PC-9 (cell line): ENCODE data around the gene ABL1. TPM values are rescaled to one million over a fixed set of nuclear protein-coding genes. Genes with fewer than 3 reads are reported as not detected.
"Not testable (repeated sequence)": the region's sequence is repeated elsewhere in the genome, so short reads cannot be mapped to it uniquely, and the experiment has no call there.

ENCODE experiments used
- BruUV-seq: library from RNA; stranded (reverse); fragments of 400-500 nt; replicated peaks from 2 replicates; lab custom pipeline; 2021; lab: Mats Ljungman, UMichigan
- CTCF ChIA-PET: fragments of 300-600 bp; sonication (Branson Sonifier 250); formaldehyde crosslinking; loops from one replicate; lab custom pipeline; 2022; ENCODE audit warnings: antibody characterized with exemption; lab: Charles Lee
- POLR2A ChIA-PET: fragments of 300-600 bp; sonication (Branson Sonifier 250); formaldehyde crosslinking; loops from one replicate; lab custom pipeline; 2022; ENCODE audit warnings: antibody characterized with exemption; ENCODE audit not compliant: unreplicated experiment; lab: Charles Lee
- DNase-seq, 2 experiments: peaks; one replicate each; pipeline versions ENCODE4 v3.0.0 to v3.0.0-alpha.2; 2015 to 2022; ENCODE audit warnings: mixed read lengths in 1 of 2
- H2AFZ ChIP-seq: fragments of 200-600 bp; sonication (generic); 2 replicates; pipeline ENCODE4 v1.8.1; 2017; ENCODE audit warnings: antibody characterized with exemption
- H3F3A ChIP-seq: fragments of 200-600 bp; sonication (generic); 2 replicates; pipeline ENCODE4 v1.8.1; 2017; ENCODE audit warnings: antibody characterized with exemption, mild to moderate bottlenecking, low read depth; ENCODE audit not compliant: insufficient read depth
- H3K27ac ChIP-seq: fragments of 200-600 bp; sonication (generic); 2 replicates; pipeline ENCODE4 v1.6.1; 2016; ENCODE audit warnings: mixed run types
- H3K27me3 ChIP-seq: fragments of 200-600 bp; sonication (generic); 2 replicates; pipeline ENCODE4 v1.6.1; 2016; ENCODE audit warnings: low read depth, mixed run types; ENCODE audit not compliant: insufficient read depth
- H3K36me3 ChIP-seq: fragments of 200-600 bp; sonication (generic); 2 replicates; pipeline ENCODE4 v1.6.1; 2016; ENCODE audit warnings: low read depth, mixed run types
- H3K4me1 ChIP-seq: fragments of 200-600 bp; sonication (generic); replicated peaks from 2 replicates; pipeline ENCODE4 v1.6.1; 2016; ENCODE audit warnings: mixed run types; ENCODE audit not compliant: insufficient read depth
- H3K4me2 ChIP-seq: fragments of 200-600 bp; sonication (generic); 2 replicates; pipeline ENCODE4 v1.6.1; 2017; ENCODE audit warnings: mixed run types
- H3K4me3 ChIP-seq: fragments of 200-600 bp; sonication (generic); 2 replicates; pipeline ENCODE4 v1.6.1; 2016; ENCODE audit warnings: mixed run types
- H3K79me2 ChIP-seq: fragments of 200-600 bp; sonication (generic); 2 replicates; pipeline ENCODE4 v1.6.1; 2017; ENCODE audit warnings: low read depth, mixed run types
- H3K9me2 ChIP-seq: fragments of 200-600 bp; sonication (generic); 2 replicates; pipeline ENCODE4 v1.8.1; 2017; ENCODE audit warnings: mild to moderate bottlenecking; ENCODE audit not compliant: insufficient read depth
- H3K9me3 ChIP-seq: fragments of 200-600 bp; sonication (generic); 2 replicates; pipeline ENCODE4 v1.8.1; 2016; ENCODE audit warnings: low read depth; ENCODE audit not compliant: insufficient read depth
- H4K20me1 ChIP-seq: fragments of 200-600 bp; sonication (generic); 2 replicates; pipeline ENCODE4 v1.8.1; 2017; ENCODE audit not compliant: insufficient read depth
- CTCF ChIP-seq: fragments of 200-600 bp; sonication (generic); conservative IDR thresholded peaks from 2 replicates; pipeline ENCODE4 v1.6.1; 2017; ENCODE audit warnings: mixed run types, antibody characterized with exemption, mild to moderate bottlenecking, moderate library complexity
- EZH2 ChIP-seq: fragments of 200-600 bp; sonication (generic); IDR thresholded peaks from 2 replicates; pipeline ENCODE4 v1.8.0; 2017; ENCODE audit warnings: antibody characterized with exemption, low read depth
- intact Hi-C: fragments of 100-400 bp; cut with micrococcal nuclease; formaldehyde crosslinking; loops from one replicate; pipeline ENCODE4 v1.10.0; 2022; ENCODE audit not compliant: unreplicated experiment
- total RNA-seq: library from RNA; stranded (reverse); gene quantifications from 2 replicates; pipeline ENCODE4 v1.2.3, GENCODE V29; 2021

Gene ABL1
- total RNA-seq, 1 experiment from 2014 or later: 54.8 TPM

DNA sequence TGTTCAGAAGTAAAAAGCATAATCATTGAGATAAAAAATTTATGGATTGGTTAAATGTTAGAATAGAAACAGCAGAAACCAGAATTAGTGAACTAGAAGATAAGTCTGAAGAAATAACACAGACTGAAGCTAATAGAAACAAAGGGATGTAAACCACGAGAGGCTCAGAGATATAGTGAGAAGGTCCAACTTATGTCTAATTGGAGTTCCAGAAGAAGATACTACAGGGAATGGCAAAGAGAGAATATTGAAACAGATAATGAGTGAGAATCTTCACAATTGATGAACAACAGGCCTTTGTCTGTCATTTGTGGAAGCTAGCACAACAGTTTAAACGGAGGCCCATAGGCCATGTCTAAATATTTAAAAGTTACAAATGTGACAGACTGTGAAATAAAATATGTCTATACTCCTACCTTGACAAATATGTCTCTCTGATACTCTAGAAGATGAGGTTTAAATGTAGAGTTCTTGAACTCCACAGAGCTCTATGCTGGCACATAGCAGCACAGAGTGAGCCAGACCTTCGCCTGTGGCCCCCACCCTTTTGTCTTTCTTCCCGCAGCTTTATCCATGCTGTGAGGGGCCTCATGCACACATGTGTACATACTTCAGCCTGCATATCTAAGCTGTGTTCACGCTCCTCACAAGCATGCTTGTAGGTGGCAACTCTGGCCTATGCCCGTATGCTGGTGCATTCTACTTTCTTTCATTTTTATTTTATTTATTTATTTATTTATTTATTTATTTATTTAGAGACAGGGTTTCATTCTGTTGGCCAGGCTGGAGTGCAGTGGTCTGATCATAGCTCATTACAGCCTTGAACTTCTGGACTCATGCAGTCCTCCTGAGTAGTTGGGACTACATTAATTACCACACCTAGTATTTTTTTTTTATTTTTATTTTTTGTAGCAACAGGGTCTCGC is 45.0 kb upstream of the ABL1 start:
- no peaks in the 10 kb centered on the region for H3K4me1 ChIP-seq
- H3K27ac ChIP-seq: no peak overlapping the region
- H3F3A ChIP-seq: no peaks in the 10 kb centered on the region
- no peaks in the 10 kb centered on the region; the same call in 1 of the 2 replicates for H4K20me1 ChIP-seq
- CTCF ChIA-PET: no interaction called here
- H2AFZ ChIP-seq: no peak overlapping the region
- POLR2A ChIA-PET: no interaction called here
- H3K9me2 ChIP-seq: no peaks in the 10 kb centered on the region
- H3K4me2 ChIP-seq: no peak overlapping the region
- intact Hi-C loops: no loop called here
- no peaks in the 10 kb centered on the region; the same call in 1 of the 2 replicates for H3K36me3 ChIP-seq
- no TSS peak for BruUV-seq
- no peak overlapping the region for H3K4me3 ChIP-seq
- H3K9me3 ChIP-seq: peaks cover 14% of the 10 kb centered on the region
- H3K27me3 ChIP-seq: no peaks in the 10 kb centered on the region
- no peak for DNase-seq
- 0 out of 2 replicates have a peak, but pooled peaks cover 4% of the 10 kb centered on the region for H3K79me2 ChIP-seq
- no peak for TF ChIP-seq CTCF
- no peak for TF ChIP-seq EZH2

GRCh38 chr9:130791303-130791894 is 43.7 kb upstream of the ABL1 start:
- H3K4me1 ChIP-seq: no peaks in the 10 kb centered on the region
- no peak for DNase-seq
- H3F3A ChIP-seq: no peaks in the 10 kb centered on the region
- H4K20me1 ChIP-seq: no peaks in the 10 kb centered on the region
- no peaks in the 10 kb centered on the region; the same call in 1 of the 2 replicates for H3K36me3 ChIP-seq
- H3K4me3 ChIP-seq: no peak overlapping the region
- intact Hi-C loops: no loop called here
- 0 out of 2 replicates have a peak, but pooled peaks cover 4% of the 10 kb centered on the region for H3K79me2 ChIP-seq
- peaks cover 14% of the 10 kb centered on the region for H3K9me3 ChIP-seq
- BruUV-seq: no TSS peak
- TF ChIP-seq CTCF: no peak
- TF ChIP-seq EZH2: no peak
- POLR2A ChIA-PET: no interaction called here
- no peaks in the 10 kb centered on the region for H3K27me3 ChIP-seq
- CTCF ChIA-PET: no interaction called here
- H3K9me2 ChIP-seq: no peaks in the 10 kb centered on the region
- H3K27ac ChIP-seq: no peak overlapping the region
- H2AFZ ChIP-seq: no peak overlapping the region
- H3K4me2 ChIP-seq: no peak overlapping the region

DNA sequence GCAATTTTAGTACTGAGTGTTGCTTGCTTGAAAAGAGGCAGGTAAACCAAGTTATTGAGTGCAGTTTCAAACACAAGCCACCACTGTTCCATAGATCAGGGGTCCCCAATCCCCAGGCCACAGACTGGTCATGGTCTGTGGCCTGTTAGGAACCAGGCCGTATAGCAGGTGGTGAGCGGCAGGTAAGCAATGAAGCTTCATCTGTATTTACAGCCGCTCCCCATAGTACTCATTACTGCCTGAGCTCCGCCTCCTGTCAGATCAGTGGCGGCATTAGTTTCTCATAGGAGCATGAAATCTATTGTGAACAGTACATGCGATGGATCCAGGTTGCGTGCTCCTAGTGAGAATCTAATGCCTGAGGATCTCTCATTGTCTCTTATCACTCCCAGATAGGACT is 41.5 kb upstream of the ABL1 start:
- H3K9me3 ChIP-seq: peaks cover 13% of the 10 kb centered on the region
- DNase-seq: no peak
- no peak overlapping the region for H2AFZ ChIP-seq
- no peak overlapping the region for H3K27ac ChIP-seq
- no peak overlapping the region for H3K4me3 ChIP-seq
- TF ChIP-seq EZH2 (no peak), CTCF (no peak)
- no peaks in the 10 kb centered on the region for H3F3A ChIP-seq
- no peaks in the 10 kb centered on the region for H3K27me3 ChIP-seq
- no TSS peak for BruUV-seq
- 0 out of 2 replicates have a peak, but pooled peaks cover 4% of the 10 kb centered on the region for H3K79me2 ChIP-seq
- POLR2A ChIA-PET: interaction anchor here (0.7 kb wide), 1 partner anchor 50 kb away, joined by 3 read pairs; no protein-coding TSS in a partner anchor
- H3K4me2 ChIP-seq: no peak overlapping the region
- CTCF ChIA-PET: no interaction called here
- H3K4me1 ChIP-seq: no peaks in the 10 kb centered on the region
- intact Hi-C loops: no loop called here
- no peaks in the 10 kb centered on the region for H4K20me1 ChIP-seq
- H3K36me3 ChIP-seq: no peaks in the 10 kb centered on the region; the same call in 1 of the 2 replicates
- no peaks in the 10 kb centered on the region for H3K9me2 ChIP-seq

GRCh38 chr9:130794021-130794420 is 41.0 kb upstream of the ABL1 start:
- intact Hi-C loops, H3K4me1 ChIP-seq: not testable (repeated sequence)

GRCh38 chr9:130794423-130794822 is 40.6 kb upstream of the ABL1 start:
- H3K36me3 ChIP-seq, H2AFZ ChIP-seq, DNase-seq, H3K4me2 ChIP-seq, CTCF ChIA-PET, H3K27me3 ChIP-seq, H3K27ac ChIP-seq, H3F3A ChIP-seq, intact Hi-C loops, H3K4me3 ChIP-seq, H3K79me2 ChIP-seq, H3K9me2 ChIP-seq, H3K9me3 ChIP-seq, BruUV-seq, H3K4me1 ChIP-seq, H4K20me1 ChIP-seq: not testable (repeated sequence)
- POLR2A ChIA-PET: interaction anchor here (0.7 kb wide), 1 partner anchor 41 kb away, joined by 4 read pairs; the partner anchor contains the start of gene ABL1

More at GRCh38 chr9:130794021-130794420, 41.0 kb upstream of the ABL1 start:
- H3K9me3 ChIP-seq, BruUV-seq, DNase-seq, H3K27ac ChIP-seq, H3K27me3 ChIP-seq, H3K36me3 ChIP-seq, H3K9me2 ChIP-seq, H4K20me1 ChIP-seq, H3K4me3 ChIP-seq, H3F3A ChIP-seq, CTCF ChIA-PET, H3K4me2 ChIP-seq, H2AFZ ChIP-seq, H3K79me2 ChIP-seq: not testable (repeated sequence)
- POLR2A ChIA-PET: interaction anchor here (0.7 kb wide), 1 partner anchor 41 kb away, joined by 4 read pairs; the partner anchor contains the start of gene ABL1
